ENCODE results near the gene NELL1.

The NELL1 gene

GRCh38 chr11:21514316-21514715, 844.9 kb downstream of the NELL1 start:
- Histone ChIP-seq H3K4me3 (ENCODE audit: severe bottlenecking) (no peak overlapping the region), H3K27ac (ENCODE audit: poor library complexity, severe bottlenecking) (no peak overlapping the region), H3K4me1 (ENCODE audit: insufficient read depth, poor library complexity, severe bottlenecking) (no peaks in the 10 kb centered on the region), H3K36me3 (ENCODE audit: low read depth) (no peaks in the 10 kb centered on the region), H3K27me3 (ENCODE audit: insufficient read depth, poor library complexity, severe bottlenecking) (no peaks in the 10 kb centered on the region), H3K9me3 (ENCODE audit: severe bottlenecking) (no peaks in the 10 kb centered on the region)
- ATAC-seq (ENCODE audit: low read depth) (peak; percentile 58; the same call in 2 of the 3 replicates), DNase-seq (ENCODE audit: low spot score) (no peak)
- peak; percentile 52 for TF ChIP-seq CTCF (IDR thresholded peaks at IDR 0.05; ENCODE audit: poor library complexity, severe bottlenecking)

GRCh38 chr11:21520244-21520643, 850.9 kb downstream of the NELL1 start:
- TF ChIP-seq CTCF (IDR thresholded peaks at IDR 0.05; ENCODE audit: poor library complexity, severe bottlenecking), result no peak
- no peak overlapping the region for H3K27ac ChIP-seq (ENCODE audit: poor library complexity, severe bottlenecking)
- no peak for DNase-seq (ENCODE audit: low spot score)
- no peaks in the 10 kb centered on the region for H3K4me1 ChIP-seq (ENCODE audit: insufficient read depth, poor library complexity, severe bottlenecking)
- no peak for ATAC-seq (ENCODE audit: low read depth)
- H3K36me3 ChIP-seq (ENCODE audit: low read depth), result no peaks in the 10 kb centered on the region
- H3K27me3 ChIP-seq (ENCODE audit: insufficient read depth, poor library complexity, severe bottlenecking), result no peaks in the 10 kb centered on the region
- no peak overlapping the region for H3K4me3 ChIP-seq (ENCODE audit: severe bottlenecking)
- no peaks in the 10 kb centered on the region for H3K9me3 ChIP-seq (ENCODE audit: severe bottlenecking)

GRCh38 chr11:21529187-21529586, 859.8 kb downstream of the NELL1 start:
- H3K27ac ChIP-seq (ENCODE audit: poor library complexity, severe bottlenecking), result no peak overlapping the region
- H3K9me3 ChIP-seq (ENCODE audit: severe bottlenecking), result no peaks in the 10 kb centered on the region
- no peaks in the 10 kb centered on the region for H3K36me3 ChIP-seq (ENCODE audit: low read depth)
- H3K4me1 ChIP-seq (ENCODE audit: insufficient read depth, poor library complexity, severe bottlenecking), result no peaks in the 10 kb centered on the region
- no peak for TF ChIP-seq CTCF (IDR thresholded peaks at IDR 0.05; ENCODE audit: poor library complexity, severe bottlenecking)
- no peaks in the 10 kb centered on the region for H3K27me3 ChIP-seq (ENCODE audit: insufficient read depth, poor library complexity, severe bottlenecking)
- H3K4me3 ChIP-seq (ENCODE audit: severe bottlenecking), result no peak overlapping the region
- ATAC-seq (ENCODE audit: low read depth) (no peak), DNase-seq (ENCODE audit: low spot score) (no peak)

DNA sequence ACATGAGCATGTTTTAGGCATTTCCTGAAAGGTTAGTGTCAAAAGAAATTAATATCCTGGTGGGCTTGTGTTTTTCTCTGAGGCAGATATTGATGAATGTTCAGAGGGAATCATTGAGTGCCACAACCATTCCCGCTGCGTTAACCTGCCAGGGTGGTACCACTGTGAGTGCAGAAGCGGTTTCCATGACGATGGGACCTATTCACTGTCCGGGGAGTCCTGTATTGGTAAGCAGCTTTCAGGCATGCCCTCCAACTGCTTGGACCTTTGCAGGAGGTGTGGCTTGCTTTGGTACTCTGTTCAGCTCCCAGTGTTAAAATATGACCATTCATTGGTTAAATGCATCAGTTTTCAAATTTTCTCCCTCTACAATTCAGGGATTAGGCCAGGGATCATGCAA, 864.9 kb downstream of the NELL1 start:
- TF ChIP-seq CTCF (IDR thresholded peaks at IDR 0.05; ENCODE audit: poor library complexity, severe bottlenecking), result no peak
- H3K4me3 ChIP-seq (ENCODE audit: severe bottlenecking), result no peak overlapping the region
- H3K27ac ChIP-seq (ENCODE audit: poor library complexity, severe bottlenecking), result no peak overlapping the region
- H3K36me3 ChIP-seq (ENCODE audit: low read depth), result no peaks in the 10 kb centered on the region
- no peaks in the 10 kb centered on the region for H3K9me3 ChIP-seq (ENCODE audit: severe bottlenecking)
- no peaks in the 10 kb centered on the region for H3K27me3 ChIP-seq (ENCODE audit: insufficient read depth, poor library complexity, severe bottlenecking)
- no peak for DNase-seq (ENCODE audit: low spot score)
- no peak for ATAC-seq (ENCODE audit: low read depth)
- no peaks in the 10 kb centered on the region for H3K4me1 ChIP-seq (ENCODE audit: insufficient read depth, poor library complexity, severe bottlenecking)

DNA sequence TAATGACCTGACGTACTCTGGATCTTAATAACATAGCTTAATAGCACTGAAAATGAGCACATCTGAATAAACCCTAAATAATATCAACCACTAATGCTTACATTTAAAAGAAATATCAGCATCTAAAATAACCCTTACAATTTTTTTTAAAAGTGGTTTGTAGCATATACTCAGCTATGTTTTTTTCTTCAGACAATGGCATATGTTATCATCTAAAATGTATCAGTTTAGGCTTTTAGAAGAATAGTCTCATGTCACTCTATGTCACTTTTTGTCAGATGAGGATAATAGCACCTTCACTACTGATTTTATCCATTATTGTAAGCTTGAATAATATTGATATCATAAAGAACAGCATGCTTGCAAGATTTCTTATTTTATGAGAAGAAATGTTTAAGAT, 868.6 kb downstream of the NELL1 start:
- no peak for ATAC-seq (ENCODE audit: low read depth)
- Histone ChIP-seq H3K4me1 (ENCODE audit: insufficient read depth, poor library complexity, severe bottlenecking) (no peaks in the 10 kb centered on the region), H3K27me3 (ENCODE audit: insufficient read depth, poor library complexity, severe bottlenecking) (no peaks in the 10 kb centered on the region), H3K36me3 (ENCODE audit: low read depth) (no peaks in the 10 kb centered on the region), H3K27ac (ENCODE audit: poor library complexity, severe bottlenecking) (no peak overlapping the region), H3K9me3 (ENCODE audit: severe bottlenecking) (no peaks in the 10 kb centered on the region), H3K4me3 (ENCODE audit: severe bottlenecking) (no peak overlapping the region)
- TF ChIP-seq CTCF (IDR thresholded peaks at IDR 0.05; ENCODE audit: poor library complexity, severe bottlenecking), result no peak
- DNase-seq (ENCODE audit: low spot score), result no peak

Data from RWPE2 (cell line).